Subcutaneous adipose tissue (tissue), 4 donors: ENCODE measurements around the gene KRT82. TPM values are rescaled to one million over a fixed set of nuclear protein-coding genes. Genes with fewer than 3 reads are reported as not detected.

ENCODE experiments used
- total RNA-seq, 4 donors: library from RNA; depleted of rRNA; stranded (reverse); fragments of >200 nt; gene quantifications; one replicate each; pipeline ENCODE4 v1.1.0, GENCODE V29; 2016
- TF ChIP-seq, protein P1 (sequence below): fragments of 450-650 bp; IDR thresholded peaks from one replicate; pipeline ENCODE4 v1.5.1; 2016; ENCODE audit warnings: low read depth, mild to moderate bottlenecking, control low read depth, antibody characterized with exemption, moderate library complexity

The KRT82 gene
- total RNA-seq, 4 donors from 2014 or later: not detected

DNA sequence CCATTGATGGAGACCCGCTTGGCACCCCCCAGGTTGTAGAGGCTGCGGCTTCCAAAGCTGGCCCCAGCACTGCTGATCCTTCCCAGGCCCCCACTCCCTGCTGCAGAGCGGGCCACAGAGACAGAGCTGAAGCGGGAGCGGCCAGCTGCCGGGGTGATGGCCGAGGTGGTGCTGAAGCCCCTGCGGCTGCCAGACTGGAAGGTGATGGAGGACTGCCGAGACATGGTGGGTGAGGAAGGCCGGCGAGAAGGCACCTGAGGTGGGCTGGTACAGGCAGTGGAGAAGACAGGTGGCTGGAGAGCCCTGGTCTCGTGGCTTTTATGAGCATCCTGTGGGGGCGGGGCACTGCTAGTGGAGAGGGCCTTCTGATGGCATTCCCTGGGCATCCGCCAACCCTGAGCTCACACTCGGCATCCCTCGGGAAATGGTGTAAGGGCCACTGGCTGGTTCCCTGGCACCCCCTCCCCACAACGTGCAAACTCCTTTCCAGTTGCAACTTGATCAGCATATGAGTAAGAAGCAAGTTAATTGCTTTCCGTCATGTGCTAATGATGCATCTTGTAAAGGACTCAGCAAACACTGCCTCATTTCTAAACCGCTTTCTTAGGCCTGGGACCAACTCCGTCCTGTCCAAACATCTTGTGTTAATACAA lies 28.1 kb upstream of the KRT82 start, which contains the start of gene KRT75:
TSS of gene KRT75 (minus strand) at position 291 of the 653 bp plus-strand sequence. CDS start at position 224, 67 bp downstream.
- TF ChIP-seq, protein P1, sequence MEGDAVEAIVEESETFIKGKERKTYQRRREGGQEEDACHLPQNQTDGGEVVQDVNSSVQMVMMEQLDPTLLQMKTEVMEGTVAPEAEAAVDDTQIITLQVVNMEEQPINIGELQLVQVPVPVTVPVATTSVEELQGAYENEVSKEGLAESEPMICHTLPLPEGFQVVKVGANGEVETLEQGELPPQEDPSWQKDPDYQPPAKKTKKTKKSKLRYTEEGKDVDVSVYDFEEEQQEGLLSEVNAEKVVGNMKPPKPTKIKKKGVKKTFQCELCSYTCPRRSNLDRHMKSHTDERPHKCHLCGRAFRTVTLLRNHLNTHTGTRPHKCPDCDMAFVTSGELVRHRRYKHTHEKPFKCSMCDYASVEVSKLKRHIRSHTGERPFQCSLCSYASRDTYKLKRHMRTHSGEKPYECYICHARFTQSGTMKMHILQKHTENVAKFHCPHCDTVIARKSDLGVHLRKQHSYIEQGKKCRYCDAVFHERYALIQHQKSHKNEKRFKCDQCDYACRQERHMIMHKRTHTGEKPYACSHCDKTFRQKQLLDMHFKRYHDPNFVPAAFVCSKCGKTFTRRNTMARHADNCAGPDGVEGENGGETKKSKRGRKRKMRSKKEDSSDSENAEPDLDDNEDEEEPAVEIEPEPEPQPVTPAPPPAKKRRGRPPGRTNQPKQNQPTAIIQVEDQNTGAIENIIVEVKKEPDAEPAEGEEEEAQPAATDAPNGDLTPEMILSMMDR: no peak

DNA sequence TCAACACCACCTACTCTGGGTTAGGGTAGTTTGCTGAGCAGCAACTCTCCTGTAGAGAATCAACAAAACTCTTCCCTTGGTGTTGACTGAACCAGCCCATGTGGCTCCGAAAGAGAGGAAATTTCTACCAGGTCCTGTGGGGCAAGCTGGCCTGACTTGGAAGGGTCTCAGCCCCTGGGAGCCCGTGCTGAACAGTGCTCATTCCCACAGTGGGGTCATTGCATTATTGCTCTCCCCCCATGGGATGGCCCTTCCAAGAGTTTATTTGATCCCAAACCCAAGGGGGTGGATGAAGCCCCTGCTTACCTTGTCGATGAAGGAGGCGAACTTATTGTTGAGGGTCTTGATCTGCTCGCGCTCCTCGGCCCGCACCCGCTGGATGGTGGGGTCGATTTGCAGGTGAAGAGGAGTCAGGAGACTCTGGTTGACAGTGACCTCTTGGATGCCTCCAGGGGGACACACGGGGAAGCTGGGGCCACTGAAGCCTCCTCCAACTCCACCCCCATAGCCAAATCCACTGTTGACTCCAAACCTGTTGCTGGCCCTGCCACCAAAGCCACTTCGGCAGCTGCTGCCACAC lies 27.5 kb upstream of the KRT82 start:
- TF ChIP-seq, protein P1: no peak

DNA sequence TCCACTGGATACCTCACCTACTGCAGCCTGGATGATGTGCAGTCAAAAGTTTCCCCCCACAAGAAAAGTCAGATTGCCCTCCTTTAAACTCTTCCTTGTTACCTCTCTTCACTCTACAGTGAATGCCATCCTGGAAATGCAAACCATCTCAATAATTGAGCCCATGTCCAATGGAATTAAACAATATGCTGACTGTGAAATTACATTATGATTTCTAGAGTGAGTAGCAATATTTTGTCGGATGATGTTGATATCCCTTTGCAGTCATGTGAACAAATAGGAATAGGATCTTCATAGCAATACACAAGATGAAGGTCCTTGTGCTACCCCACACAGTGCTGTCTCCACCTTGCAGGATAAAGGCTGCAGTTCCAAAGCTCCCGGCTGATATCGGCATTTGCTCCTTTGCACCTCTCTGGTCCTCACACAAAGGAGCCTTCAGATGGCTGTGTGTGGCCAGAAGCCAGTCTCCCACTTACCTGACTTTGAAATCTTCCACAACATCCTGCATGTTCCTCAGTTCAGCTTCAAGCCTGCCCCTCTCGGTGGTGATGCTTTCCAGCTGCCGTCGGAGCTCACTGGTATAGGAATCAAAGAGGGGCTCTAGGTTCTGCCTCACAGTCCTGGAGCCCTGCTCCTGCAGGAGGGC lies 26.5 kb upstream of the KRT82 start:
- TF ChIP-seq, protein P1: no peak

- TF ChIP-seq, protein P1: no peak
Measured at GRCh38 chr12:52428121-52428520, 22.0 kb upstream of the KRT82 start.

DNA sequence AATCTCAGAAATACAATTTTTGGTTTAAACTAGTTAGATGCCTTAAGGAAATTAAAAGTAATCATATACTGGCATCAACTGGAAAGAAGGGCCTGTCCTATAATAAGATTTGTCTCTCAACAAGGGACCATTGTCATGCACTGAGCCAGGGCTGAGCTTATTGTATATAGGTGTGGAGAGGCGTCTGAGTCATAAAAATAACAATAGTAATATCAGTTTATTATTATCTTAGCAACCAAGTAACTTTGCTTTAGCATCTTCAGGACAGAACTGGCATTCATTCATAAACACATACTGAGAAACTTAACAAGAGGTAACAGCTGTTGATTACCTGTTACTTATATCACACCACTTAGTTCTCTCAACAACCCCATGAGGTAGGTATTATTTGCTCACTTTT lies 20.9 kb upstream of the KRT82 start:
- TF ChIP-seq, protein P1: no peak

- TF ChIP-seq, protein P1: no peak
Measured at GRCh38 chr12:52426034-52426433, 19.9 kb upstream of the KRT82 start.

GRCh38 chr12:52425466-52425865 lies 19.3 kb upstream of the KRT82 start:
- TF ChIP-seq, protein P1: no peak
